Medulla oblongata (tissue), 1 donor: ENCODE measurements around the gene STK11IP.

Source experiments
- DNase-seq: peaks from one replicate; pipeline ENCODE4 v3.0.0-alpha.2; 2015; ENCODE audit errors: extremely low spot score

STK11IP gene, protein sequence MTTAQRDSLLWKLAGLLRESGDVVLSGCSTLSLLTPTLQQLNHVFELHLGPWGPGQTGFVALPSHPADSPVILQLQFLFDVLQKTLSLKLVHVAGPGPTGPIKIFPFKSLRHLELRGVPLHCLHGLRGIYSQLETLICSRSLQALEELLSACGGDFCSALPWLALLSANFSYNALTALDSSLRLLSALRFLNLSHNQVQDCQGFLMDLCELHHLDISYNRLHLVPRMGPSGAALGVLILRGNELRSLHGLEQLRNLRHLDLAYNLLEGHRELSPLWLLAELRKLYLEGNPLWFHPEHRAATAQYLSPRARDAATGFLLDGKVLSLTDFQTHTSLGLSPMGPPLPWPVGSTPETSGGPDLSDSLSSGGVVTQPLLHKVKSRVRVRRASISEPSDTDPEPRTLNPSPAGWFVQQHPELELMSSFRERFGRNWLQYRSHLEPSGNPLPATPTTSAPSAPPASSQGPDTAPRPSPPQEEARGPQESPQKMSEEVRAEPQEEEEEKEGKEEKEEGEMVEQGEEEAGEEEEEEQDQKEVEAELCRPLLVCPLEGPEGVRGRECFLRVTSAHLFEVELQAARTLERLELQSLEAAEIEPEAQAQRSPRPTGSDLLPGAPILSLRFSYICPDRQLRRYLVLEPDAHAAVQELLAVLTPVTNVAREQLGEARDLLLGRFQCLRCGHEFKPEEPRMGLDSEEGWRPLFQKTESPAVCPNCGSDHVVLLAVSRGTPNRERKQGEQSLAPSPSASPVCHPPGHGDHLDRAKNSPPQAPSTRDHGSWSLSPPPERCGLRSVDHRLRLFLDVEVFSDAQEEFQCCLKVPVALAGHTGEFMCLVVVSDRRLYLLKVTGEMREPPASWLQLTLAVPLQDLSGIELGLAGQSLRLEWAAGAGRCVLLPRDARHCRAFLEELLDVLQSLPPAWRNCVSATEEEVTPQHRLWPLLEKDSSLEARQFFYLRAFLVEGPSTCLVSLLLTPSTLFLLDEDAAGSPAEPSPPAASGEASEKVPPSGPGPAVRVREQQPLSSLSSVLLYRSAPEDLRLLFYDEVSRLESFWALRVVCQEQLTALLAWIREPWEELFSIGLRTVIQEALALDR

DNA sequence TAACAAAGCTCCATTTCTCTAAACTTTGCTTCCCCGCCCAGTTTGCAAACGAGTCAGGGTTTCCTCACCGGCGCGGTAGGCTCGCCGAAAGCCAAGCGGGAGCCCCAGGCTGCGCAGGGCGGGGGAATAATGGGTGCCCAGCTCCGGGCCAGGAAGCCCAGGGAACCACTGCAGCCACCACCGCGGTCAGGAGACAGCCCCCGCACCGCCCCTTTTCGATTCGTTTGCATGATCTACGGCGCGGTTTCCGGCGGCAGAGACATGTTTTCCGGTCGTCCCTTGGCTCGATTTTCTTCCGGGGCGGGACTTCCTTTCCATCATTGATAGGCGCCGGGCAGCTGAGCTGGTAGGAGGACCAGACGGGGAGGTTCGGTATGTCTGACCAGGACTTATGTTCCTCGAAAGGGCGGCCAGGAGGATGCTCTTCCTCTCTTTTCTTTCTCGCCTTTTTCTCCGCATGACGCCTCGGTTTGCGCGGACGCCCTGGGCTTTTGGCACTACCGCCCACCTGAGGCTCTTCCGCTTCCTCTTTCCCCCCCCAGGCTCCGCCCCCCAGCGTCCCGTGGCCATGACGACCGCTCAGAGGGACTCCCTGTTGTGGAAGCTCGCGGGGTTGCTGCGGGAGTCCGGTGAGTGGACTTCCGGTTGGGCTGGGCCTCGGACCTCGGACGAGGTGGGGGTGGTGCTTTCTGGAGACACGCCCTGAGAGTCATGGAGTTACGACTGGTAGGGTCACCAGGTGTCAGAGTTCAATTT, at the start of gene STK11IP:
Gene STK11IP, plus strand, starts transcription at position 306 of the 756 bp plus-strand sequence. Its CDS starts 263 bp downstream, at position 569.
- DNase-seq = peak; percentile 98

DNA sequence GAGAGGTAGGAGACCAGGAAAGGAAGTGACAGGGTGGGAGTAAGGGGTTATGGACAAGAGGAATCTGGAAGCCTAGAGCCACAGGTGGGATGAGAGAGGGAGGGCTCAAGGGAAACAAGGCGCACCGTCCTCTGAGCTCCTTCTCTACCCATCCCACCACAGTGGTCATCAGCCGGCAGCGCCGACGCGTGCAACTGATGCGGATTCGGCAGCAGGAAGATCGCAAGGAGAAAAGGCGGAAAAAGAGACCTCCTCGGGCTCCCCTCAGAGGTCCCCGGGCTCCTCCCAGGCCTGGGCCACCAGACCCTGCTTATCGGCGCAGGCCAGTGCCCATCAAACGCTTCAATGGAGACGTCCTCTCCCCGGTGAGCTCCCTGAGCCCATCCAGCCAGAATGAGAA, 48.7 kb upstream of the STK11IP start:
- no peak for DNase-seq

DNA sequence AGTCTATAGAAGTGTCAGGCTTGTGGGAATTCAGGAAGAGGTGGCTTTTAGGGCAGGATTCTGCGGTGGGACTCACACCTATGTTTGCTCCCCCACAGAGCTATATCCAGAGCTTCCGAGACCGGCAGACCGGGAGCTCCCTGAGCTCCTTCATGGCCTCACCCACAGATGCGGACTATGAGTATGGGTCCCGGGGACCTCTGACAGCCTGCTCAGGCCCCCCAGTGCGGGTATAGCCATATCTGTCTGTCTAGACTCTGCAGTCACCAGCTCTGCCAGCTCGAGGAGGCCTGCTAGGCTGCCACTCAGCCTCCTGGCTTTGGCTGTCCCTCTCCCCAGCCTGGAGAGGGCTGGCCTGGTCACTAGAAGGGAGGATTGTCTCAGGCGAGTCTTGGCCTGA, 48.0 kb upstream of the STK11IP start:
- no peak for DNase-seq

DNA sequence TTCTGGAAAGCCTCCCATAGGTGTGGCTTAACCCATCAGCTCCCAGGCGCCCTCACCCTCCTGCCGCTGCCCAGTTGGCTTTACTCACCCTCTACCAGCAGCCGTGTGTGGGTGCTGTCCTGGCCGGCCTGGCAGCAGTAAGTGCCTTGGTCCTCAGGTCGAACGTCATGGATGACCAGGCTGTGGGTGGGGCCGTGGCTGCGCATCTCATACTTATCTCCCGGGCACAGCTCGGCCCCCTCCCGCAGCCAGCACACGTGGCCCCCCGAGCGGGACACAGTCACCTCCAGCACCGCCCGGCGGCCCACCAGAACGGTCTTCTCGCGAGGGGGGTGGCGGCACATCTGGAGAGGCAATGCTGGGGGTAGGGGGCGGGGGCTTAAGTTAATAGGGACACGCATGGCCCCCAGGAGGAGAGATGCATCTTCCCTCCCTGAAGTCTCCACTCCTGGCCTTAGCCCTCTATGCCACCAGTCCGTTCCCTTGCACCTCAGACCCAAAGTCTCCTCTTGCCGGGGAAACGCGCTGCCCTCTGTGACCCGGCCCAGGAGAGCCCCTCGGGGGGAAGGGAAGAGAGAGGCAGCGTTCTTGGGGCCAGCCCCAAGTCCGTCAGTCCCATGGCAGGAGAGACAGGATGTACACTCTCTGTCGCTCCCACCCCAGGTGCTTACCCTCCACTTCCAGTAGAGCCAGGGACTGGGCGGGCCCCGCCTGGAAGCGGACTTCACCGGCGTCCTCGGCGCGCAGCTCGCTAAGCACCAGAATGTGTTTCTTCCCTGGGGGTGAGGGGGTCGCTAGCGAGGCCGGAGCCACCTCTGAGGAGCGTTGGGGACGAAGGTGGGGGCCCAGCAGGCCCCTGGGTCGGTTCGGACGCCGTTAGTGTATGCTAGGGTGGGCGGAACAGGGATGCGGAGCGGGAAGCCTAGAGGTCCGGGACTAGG, 45.9 kb upstream of the STK11IP start:
- DNase-seq = no peak

DNA sequence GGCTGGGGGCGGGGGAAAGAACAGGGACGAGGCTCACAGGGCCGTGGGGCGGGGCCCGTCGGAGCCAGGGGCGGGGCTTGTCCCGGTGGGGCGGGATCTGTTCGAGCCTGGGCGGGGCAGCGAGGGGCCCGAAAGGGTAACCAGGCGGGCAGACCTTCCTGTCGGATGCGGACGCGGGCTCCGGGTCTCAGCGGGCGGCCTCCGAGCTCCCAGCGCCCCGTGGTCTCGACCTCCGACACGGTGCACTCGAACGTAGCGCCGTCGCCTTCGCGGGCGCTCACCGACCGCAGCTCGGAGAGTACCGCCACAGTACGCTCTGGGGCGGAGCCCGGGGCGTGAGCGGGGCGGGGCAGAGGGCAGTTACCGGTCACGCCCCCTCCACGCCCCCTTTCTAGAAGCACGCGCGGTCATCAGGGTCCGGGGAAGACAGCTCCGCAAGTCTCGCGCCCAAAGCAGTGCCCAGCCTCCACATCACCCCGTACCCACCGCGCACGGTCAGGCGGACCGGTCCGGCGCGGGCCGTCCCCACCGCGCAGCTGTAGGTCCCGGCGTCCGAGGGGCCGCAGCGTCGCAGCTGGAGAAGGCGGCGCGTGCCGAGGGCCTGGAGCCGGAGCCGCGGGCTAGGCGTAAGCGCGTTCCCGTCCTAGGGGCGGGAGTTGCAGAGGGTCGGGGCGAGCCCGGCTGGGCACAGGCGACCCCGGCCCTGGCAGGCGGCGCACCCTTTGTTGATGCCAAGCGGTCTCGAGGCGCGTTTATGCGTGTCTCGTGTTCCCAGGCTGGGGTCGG, 45.1 kb upstream of the STK11IP start:
- DNase-seq = peak; percentile 86

DNA sequence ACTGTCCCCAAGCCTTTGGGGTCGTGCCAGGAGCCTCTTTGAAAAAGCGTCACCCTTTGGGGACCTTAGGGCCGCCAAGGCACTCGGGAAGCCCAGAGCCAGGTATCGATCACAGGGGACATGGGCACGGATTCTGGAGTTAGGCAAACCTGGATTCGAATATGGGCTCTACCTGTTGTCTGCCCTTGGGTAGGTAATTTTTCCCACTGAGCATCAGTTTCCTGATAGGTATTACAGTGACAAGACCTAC, 44.6 kb upstream of the STK11IP start:
- DNase-seq = no peak

DNA sequence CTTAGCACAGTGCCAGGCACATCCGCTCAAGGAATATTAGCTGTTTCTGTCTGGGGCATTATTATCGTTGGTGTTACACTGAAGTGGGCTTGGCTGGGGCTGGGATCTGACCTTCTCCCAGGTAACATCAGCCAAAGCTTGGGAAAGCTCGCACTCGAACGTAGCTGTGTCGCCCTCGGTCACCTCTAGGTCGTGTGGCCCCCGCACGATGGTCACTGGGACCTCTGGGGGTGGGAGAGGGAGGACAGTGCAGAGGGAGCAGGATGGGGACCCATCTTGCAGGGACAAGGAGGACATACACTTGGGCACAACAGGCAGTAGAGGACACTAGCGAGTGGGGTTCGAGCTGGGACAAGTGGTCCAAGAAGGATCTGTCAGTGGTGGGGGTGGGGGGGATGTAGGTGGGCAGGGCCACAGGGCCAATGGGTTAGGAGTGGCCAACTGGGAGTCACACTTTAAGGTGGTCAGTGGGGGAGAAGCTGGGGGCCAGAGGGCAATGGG, 44.1 kb upstream of the STK11IP start:
- DNase-seq = no peak

DNA sequence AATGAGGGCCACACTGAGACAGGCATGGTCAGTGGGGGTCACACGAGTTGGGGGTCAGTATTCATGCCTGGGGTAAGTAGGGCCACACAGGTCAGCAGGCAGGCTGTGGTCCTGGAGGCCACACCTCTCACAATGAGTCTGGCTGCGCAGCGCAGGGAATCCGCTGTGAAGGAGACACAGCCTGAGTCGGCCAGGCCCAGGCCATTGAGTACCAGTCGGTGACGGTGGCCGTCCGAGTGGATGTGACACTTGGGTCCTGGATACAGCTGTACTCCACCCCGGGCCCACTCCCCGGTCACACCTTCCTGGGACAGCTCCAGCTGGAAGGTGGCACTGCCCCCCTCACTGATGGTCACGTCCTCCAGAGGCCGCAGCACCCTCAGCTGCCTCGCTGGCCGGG, 43.3 kb upstream of the STK11IP start:
- no peak for DNase-seq

DNA sequence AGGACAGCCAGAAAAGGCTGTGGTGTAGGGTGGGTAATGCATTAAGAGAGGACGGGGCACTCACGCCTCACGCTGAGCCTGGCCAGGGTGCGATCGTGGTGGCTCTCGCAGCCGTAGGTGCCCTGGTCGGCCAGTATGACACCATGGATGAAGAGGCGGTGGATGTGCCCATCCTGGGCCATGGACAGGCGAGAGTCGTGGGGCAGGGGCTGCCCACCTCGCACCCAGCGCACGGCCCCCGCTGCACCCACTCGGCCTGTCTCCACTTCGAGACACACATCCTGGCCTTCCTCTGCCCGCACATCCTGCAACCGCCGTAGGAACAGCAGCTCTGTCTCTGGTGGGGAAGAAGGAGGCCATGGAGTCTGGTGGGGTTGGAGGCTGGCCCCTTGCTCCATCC, 41.7 kb upstream of the STK11IP start:
- no peak for DNase-seq

DNA sequence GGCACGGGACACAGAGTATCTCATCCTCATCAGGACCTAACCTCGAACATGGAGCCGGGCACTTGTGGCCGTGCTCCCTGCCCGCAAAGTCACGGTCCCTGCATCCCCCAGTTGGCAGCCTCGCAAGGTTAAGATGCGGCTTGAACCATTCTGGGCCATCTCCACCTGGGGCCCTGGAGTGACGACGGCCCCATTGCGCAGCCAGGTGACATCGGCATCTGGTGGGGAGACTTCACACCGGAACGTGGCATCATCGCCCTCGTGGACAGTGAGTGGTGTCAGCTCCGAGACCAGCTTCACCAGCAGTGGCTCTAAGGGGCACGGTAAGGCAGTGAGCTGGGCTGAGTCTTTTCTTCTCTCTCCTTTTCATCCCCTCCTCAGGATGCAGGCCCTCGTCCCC, 41.2 kb upstream of the STK11IP start:
- DNase-seq = no peak

DNA sequence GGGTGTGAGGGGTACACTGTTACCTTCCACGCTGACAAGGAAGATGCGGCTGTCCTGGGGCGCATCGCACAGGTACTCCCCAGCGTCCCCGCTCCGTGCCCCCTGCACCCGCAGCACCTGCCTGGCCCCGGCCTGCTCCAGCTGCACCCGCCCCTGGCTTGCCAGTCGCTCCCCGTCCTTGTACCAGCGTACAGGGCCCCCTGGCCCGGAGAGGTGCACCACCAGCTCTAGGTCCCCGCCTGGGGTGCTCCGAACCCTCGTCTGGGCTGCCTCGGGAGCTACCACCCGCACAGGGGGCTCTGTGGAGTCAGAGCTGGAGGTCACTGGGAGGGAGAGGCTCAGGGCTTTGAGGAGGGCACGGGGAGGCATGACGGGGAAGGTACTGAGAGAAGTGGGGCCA, 40.3 kb upstream of the STK11IP start:
- DNase-seq = no peak

DNA sequence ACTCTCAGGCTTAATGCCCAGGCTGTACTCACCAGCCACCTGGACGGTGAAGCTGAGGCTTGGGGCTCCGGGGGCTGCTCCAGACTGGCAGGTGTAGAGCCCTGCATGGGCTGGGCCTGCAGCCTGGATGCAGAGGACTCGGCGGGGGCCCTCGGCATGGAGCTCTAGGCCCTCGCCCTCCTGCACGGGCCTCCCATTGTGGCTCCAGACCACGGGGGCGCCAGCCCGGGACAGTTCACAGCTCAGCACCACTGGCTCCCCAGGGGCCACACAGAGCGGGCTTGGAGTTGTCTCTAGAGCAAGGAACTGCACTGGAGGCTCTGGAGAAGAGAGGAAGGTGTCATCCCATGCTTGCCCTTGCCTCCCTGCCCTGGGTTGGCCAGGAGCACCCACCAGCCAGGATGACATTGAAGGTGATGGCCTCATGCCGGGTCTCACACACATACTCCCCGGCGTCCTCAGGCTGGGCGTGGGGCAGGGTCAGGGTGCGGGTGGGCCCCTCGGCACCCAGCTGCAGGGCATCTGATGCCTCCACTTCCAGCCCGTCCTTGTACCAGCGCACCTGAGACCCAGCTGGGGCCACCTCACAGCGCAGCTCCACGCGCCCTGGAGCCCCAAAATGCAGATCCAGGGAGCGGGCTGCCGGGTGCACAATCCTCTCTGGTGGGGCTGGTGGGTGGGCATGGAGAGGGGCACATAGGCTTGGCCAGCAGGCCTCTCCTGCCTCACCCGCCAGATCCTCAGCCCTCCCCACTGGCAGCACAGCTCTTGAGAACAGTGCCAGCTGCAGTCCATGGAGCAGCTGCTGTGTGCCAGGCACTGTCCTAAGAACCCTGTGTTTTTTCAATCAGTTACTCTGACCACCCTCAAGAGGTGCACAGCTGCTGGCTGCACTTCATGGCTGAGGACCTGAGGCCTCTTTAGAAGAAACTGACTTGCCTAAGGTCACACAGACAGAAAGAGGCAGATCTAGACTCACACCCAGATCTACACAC, 39.6 kb upstream of the STK11IP start:
- no peak for DNase-seq

DNA sequence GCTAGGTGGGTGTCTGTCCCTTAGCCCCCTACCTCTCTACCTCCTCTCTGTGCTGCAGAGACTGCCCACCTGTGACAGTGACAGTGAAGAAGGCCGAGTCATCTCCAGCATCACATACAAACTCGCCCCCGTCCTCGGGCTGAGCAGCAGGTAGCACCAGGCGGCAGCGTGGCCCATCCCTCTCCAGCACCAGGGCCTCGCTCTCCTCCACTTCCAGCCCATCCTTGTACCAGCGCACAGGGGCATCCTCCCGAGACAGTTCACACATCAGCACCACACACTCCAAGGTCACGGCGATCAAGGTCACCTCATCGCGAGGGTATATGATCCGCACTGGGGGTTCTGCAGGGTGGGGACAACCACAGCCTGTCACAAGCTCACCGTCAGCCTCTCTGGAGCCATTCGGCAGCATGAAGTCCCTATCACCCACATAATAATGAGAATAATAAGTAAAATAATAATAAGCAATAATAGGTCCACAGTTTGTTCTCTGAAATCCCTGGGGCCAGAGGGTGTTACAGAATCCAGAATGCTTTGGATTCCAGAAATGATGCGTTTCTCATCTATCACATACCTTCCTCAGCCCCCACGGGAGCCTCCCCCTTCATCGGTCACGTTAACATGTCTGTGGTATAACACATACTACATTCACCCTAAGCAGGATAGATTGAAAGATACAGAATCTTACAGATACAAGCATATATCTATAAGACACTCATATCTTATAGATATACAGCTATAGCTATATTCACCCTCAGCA, 38.3 kb upstream of the STK11IP start:
- no peak for DNase-seq

DNA sequence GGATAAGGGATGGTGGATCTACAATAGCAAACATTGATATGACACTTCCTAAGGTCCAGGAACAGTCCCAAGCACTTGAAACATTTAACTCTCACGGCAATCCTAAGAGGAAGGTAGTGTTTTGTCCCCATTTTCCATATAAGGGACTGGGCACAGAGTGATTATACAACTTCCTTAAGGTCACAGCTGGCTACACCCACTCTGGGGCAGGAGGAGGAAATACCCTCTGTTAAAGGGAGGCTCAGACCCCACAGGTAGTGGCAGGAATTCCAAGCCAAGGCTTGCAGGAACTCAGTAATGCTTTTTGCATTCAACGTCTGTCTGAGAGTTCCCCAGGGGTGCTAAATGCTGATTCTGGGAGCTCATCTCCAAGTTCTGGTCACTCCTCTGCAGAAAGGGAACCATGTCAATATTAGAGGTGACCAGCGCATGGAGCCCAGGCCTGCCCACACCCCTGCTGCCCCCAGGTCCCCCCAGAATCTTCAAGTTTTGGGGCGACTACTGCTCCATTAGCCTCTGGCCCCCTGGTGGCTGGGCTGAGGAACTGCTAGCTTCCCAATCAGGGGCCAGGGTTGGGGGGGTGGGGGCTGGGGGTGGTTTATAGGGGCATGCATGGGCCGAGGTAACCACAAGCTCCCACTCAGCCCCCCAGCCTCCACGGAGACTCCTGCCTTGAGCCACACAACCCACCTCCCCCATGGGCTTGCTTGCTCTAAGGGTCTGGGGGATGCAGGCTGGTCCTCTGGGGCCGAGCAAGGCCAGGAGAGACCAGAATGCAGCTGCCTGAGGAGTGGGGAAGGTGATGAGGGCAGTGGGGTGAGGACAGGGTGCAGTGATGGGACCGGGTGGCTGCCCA, 37.4 kb upstream of the STK11IP start:
- DNase-seq = no peak

DNA sequence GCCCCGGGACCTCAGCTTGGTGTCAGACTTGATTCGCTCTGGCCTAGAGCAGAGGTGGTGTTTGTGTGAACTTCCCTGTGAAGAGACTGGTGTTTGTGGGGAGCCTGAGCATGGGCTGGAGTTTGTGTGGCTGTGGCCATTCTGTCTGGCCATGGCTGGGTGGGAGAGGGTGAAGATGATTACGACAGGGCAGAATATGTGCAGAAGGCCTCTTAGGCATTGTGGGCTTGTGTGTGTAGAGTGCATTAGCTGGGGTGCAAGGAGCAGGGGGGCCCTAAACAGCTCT, 36.8 kb upstream of the STK11IP start:
- DNase-seq = no peak

DNA sequence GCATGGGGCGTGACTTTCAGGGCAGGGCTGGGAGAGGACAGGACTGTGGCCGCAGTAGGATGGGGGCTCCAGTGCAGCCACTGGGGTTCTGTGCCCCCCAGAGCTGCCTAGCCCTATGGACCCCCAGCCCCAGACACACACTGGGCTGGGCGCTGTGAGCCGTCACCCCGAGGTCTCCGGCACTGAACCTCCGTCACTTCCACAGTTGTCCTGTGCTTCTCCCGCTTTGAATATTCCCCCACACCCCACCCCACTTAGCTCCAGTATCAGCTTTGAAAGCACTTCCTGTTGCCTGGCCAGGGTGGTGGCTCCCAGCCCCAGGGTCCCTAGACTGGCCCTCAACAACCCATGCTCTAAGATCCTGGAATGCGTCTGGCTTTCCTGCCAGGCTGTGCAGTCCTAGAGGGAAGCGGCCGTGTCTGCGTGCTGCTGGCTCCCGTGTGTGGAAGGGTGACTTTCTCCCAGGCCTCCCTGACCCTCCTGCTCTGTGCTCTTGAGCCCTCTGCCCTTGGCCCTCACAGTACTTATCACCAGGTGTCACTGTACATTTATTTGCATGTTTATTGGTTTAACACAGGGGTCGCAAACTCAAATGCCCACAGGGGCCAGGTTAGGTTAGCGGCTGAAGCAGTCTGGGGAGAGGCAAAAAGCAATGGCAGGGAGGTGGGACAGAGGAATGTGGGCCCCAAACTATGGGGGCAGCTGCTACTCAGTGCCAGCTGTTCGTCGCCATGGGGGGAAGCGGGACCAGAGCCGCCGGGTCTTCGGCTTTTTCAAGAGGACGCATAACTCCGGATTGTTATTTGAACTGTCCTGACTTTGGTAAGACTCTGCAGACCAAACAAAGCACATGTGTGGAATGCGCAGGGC, 36.2 kb upstream of the STK11IP start:
- no peak for DNase-seq
